ENCODE measurements around the gene CCDC116.
"Not testable (repeated sequence)": the region's sequence is repeated elsewhere in the genome, so short reads cannot be mapped to it uniquely, and the experiment has no call there.

The CCDC116 gene

DNA sequence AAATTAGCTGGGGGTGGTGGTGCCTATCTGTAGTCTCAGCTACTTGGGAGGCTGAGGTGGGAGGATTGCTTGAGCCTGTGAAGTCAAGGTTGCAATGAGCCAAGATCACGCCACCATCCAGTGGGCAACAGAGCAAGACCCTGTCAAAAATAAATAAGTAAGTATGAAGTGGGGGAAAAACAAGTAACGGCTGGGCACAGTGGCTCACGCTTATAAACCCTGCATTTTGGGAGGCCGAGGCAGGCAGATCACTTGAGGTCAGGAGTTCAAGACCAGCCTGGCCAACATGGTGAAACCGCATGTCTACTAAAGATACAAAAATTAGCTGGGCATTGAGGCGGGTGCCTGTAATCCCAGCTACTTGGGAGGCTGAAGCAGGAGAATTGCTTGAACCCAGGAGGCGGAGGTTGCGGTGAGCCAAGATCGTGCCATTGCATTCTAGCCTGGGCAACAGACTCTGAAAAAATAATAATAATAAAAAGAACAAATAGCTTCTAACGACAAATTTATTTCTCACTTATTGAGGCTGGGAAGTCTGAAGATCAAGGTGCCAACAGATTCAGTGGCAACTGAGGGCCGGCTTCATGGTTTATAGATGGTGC lies 22.9 kb upstream of the CCDC116 start:
- DNase-seq, result not testable (repeated sequence)

DNA sequence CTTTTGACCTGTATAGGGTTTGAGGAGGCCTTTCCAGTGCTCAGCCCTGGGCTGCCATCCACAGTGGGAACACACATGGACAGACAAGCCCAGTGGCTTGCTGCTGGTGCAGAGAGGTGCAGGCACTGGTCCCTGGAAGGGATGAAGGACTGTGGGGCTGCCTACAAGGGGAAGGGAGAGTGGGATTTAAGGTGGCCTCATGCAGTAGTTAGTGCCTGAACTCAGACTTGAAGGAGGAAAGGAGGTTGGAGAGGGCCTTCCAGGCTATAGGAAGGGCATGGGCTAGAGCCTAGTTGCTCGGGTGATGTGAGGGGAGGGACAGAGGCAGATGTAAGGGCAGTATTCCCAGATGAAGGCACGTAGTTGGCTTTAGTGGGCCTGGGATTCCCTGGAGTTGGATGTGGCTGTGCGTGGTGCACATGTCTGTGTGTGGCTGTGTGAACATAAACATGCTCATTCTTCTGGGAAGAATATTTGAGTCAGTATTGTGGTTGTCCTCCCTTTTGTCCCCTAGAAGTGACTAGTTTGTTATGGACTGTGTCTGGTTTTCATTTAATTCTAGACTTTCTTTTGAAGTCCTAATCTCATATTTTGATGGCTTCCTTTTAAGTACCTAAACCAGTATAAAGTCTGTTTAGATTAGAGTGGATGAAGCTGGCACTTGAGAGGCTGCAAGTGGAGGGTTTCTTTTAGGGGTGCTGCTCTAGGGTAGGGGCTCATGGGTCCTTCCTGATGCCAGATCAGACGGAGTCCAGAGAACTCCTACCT lies 21.2 kb upstream of the CCDC116 start:
- DNase-seq, result no peak

DNA sequence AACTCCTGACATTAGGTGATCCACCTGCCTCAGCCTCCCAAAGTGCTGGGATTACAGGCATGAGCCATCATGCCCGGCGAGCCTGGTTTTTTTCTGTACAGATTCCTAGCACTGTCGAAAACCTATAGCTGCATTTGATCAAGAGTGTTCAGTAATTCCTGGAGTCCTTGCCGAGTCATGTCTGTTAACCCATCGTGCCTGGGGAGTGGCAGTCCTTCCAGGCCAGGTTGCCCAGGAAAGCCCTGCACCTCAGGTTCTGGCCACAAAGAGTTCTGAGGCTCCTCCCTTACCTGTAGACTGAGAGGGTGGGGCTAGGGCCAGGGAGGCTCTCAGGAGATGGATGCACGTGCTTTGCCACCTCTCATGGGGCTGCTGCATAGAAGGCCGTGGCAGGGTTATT lies 19.7 kb upstream of the CCDC116 start:
- no peak for DNase-seq

DNA sequence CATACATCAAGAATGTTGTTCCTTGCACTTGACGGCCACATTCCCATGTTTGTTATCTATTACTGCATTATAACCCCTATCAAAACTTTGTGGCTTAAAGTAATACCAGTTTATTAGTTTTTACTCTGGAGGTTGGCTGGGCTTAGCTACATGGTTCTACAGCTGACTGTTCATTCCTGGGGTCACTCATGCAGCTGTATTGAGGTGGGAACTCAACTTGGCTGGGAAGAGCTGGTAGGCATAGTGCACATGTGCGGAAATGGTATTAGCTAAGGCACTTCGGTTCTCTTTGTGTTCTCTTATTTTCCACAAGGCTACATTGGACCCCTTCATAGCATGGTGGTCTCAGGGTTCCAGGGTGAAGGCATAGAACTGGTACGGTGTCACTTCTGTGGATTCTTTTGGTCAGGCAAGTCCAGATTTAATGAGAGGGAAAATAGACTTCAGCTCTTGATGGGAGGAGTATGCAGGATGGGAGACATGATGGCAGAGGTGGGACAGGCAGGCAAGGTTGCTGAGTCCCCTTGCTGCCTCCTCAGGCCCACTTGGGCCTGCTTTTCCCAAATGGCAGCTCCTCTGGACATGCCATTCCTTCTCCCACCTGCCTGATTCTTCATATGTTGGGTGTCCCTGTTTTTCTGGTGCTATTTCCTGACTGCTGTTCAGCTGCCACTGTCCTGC lies 18.9 kb upstream of the CCDC116 start:
- DNase-seq, result no peak

DNA sequence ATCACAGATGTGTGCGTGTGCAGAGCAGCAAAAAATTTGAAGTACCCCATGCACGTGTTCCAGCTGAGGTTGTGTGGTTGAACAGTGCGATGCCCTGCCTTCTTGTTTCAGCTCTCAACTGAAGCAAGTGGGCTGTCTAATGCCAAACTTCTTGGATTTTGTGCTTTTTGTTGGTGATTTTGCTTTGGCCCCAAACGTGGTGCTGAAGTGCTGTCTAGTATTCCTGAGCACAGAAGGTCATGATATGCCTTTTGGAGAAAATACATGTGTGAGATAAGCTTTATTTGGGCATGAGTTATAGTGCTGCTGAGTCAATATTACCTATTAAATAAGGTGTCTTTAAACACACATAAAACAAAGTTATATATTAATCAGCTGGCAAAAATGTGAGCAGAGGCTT lies 16.8 kb upstream of the CCDC116 start:
- DNase-seq, result no peak

DNA sequence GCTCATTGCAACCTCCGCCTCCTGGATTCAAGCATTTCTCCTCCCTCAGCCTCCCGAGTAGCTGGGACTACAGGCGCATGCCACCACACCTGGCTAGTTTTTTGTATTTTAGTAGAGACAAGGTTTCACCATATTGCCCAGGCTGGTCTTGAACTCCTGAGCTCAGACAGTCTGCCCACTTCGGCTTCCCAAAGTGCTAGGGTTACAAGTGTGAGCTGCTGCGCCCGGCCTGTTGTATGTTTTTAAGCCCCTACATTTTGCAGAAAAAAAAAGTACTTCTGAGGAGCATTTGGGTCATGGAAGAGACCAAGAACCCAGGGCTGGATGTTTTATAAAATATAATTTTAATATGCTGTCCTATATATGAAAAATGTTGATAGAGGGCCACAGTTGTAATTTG lies 15.2 kb upstream of the CCDC116 start:
- DNase-seq, result not testable (repeated sequence)

DNA sequence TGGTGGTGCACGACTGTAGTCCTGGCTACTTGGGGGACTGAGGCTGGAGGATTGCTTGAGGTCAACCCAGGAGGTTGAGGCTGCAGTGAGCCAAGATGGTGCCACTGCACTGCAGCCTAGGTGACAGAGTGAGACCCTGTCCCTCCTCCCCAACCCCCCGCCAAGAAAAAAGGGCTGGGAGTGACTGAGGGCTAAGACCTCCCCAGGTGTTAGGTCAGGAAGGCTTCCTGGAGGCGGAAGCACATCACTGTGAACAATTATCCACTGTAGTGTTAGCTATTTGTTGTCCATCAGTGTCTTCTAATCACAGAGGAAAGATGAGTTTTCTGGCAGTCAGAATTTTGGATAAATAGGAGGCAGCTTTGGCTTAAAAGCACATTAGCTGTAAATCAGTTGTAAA lies 11.5 kb upstream of the CCDC116 start:
- DNase-seq, result no peak

DNA sequence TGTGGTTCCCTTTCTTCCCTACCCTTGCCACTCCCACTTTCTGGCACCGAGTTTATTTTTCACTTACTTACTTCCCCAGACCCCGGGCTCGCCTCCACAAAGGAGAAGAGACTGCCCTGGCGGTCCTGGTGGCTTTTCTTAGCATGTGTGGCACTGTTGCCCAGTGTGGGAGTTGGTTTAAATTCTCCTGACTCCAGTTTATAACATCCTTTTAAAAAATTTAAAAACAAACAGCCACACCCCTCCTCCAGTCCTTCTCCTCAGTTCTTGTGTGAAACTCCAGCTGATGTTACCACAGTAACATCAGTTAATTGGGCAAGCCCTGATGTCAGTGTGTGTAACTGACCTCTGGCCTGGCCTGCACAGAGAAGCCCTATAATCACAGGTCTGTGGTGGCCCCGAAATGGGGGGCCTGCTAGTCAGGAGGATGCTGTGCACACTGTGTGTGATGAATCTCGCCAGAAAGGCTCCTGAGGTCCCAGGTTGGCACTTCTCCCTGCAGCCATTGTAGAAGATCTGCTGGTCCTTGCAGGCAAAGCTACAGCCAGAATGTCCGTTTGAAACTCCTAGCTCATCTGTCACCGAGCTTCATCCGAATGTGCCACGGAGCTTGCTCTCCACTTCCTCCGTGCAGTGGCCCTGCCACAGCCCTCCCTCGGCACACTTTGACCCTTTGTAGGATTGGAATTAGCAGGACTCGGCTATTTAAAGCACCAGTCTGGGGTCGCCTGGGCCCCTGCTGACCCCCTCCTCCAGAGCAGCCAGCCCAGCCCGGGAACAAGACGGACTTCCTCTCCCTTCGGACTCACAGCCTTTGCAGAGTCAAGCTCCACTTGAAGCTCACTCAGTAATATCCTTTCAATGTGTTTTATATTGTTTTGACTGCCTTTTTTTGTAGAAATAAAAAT lies 10.3 kb upstream of the CCDC116 start:
- DNase-seq, result no peak

DNA sequence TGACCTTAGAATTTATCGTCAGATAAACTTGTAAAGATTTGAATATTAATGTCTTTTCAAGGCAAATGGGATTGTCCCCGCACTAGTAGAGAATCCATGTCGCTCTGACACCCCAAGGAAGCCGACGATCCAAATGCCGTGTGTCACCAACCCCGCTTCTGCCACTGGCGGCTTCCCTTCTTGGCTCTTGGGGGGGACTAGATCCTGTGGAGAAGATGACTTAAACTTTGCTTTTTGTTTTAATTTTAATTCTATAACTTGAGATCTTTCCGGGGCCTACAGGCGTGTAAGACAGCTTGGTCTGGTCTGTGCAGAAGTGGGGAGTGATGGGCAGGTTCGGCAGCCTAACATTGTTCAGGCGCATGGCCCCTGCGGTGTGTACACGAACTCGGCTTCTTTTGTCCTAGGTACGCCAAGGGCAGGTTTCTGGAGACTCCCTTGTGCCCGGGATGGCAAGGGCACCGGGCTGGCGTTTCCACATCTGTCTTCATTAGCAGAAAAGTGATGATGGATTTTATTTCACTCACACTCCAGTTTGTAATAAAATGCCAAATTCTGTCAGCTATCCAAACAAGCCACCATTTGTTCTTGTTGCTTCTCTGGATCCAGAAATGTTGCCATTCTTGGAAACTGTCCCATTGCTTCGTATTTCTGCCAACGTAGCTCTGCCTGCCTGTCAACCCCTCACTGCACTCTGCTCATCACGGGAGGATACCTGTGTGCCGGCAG lies 9.5 kb upstream of the CCDC116 start:
- DNase-seq, result no peak

DNA sequence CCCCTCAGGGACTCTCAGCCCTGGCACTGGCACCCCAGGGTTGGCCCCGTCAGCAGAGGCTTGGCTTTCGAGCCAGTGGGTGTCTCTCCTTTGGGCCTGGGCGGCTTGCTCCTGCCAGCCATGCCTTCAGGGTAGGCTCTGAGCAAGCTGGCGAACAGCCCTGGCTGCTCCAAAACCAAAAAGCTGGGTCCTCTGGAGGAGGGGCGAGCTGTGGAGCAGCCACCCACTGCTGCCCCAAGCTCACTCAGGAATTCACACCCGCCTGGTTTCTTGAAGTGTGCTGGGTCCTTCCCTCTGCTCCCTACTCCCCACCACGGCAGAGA lies 9.0 kb upstream of the CCDC116 start:
- no peak for DNase-seq

DNA sequence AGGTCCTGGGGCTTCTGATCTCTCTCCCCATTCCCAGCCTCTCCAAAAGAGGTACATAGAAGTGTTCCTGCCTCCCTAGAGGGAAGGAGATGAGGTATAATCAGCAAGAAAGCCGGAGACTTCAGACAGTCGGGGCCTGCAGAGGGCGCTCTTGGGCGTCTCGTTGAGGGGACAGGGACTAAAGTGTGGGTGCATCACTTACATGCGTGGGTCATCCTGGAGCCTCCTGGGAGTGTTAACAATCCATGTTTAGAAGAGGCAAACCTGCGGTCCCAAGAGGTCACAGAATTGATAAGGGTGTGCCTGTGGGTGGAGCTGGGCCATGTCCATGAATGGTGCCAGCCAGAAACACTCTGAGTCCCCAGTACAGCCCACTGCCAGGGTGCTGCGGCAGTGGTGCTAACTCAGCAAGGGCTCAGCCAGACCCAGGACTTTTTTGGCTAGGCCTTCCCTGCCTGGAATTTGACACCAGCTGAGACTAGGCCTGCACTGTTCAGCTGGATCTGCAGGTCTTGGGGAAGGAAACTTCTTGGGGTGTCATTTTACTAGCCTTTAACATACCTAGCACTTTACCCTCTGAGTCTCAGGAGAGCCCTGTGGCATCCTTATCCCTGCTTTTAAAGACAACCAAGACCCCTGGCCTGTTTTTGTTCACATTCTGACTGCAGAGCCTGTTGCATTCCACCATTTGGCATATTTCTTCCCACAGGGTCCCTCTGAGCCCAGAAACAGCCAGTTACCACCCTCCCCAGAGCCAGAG lies 8.3 kb upstream of the CCDC116 start:
- peak in 1 of 4 experiments; percentile 28 for DNase-seq

DNA sequence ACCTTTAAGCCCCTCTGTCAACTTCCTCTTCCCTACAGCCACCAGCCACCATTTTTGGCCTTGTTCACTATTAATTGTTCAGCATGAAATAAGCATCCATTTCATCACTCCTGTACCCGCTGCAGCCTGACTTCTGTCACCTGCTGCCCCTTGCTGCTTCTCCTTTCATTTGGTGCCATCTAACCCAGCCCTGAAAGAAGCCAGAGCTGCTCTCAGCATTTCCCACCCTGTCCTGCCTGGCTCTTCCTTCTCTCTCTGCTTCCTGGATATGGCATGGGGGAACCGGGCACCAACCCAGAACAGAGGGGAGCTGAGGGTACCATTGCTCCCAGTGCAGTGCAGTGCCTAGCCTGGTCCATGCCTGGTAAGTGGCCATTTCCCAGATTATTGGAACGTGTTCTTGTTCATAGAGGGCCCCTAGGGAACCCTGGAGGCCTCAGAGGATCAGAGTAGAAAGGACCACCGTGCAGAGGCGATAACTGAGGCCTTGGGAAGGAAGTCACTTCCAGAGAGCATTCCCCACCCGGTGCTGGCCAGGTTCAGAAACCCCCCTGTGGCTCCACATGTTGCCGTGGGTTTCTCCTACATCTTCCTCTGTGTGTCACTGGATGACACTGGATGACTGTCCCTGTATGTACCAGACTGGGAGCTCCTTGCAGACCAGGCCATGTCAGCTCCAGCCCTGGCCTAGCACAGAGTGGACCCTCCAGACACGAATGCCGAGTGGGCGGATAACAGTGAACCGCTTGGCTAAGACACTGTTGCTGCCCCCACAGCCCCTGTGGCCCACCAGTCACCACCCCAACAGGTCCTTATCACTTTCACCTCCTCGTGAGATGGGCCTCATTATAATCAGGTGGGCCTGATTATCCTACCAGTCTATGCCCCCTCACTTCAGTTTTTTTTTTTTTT lies 7.4 kb upstream of the CCDC116 start:
- DNase-seq, result no peak

DNA sequence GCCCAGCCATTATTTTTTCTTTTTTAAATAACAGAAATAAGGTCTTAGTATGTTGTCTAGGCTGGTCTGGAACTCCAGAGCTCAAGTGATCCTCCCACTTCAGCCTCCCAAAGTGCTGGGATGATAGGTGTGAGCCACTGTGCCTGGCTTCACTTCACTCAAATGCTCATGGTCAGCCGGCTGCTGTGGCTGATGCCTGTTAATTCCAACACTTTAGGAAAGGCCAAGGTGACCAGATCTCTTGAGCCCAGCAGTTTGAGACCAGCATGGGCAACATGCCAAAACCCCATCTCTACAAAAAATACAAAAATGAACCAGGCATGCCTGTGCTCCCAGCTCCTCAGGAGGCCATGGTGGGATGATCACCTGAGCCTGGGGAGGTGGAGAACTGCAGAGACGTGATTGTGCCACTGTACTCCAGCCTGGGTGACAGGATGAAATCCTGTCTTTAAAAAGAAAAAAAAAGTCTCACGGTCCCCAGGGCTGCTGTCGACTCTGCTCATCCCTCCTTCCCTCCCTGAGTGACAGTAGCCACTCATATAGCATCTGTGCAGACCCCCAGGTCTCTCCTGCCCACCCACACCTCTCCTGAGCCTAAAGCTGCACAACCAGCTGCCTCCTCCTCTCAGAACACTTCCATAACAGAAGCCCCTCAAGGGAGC lies 6.4 kb upstream of the CCDC116 start:
- no peak for DNase-seq

DNA sequence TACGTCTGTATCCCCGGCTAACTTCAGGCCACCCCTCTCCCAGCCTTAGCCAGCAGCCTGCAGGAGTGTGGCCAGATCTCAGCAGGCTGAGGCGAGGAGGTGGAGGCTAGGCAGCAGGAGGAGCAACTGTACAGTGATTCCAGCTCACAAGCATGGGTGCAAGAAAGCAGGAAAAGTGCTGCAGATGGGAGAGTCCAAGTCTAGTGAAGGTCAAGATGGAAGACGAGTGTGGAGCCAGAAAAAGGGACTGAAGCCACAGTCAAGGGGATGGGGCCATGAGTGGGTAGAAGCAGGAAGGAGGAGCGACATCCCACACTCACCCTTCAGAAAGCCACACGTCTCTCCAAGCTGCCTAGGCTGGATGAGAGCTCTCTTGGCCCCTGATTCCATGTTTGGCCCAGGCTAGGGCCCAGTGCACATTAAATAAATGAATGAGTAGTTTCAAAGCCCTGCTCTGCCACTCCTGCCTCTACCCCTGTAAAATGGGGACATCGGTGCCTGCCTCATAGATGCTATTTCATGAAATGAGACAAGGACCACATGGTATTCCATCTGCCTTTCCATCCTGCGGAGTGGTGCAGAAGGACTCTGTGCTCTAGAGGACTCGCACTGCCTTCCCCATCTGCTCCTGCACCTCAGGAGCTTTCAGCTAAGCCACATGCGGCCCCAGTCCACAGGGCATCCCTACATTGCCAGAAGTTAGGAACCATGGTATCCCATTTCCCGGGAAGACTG lies 5.7 kb upstream of the CCDC116 start:
- DNase-seq, result no peak

DNA sequence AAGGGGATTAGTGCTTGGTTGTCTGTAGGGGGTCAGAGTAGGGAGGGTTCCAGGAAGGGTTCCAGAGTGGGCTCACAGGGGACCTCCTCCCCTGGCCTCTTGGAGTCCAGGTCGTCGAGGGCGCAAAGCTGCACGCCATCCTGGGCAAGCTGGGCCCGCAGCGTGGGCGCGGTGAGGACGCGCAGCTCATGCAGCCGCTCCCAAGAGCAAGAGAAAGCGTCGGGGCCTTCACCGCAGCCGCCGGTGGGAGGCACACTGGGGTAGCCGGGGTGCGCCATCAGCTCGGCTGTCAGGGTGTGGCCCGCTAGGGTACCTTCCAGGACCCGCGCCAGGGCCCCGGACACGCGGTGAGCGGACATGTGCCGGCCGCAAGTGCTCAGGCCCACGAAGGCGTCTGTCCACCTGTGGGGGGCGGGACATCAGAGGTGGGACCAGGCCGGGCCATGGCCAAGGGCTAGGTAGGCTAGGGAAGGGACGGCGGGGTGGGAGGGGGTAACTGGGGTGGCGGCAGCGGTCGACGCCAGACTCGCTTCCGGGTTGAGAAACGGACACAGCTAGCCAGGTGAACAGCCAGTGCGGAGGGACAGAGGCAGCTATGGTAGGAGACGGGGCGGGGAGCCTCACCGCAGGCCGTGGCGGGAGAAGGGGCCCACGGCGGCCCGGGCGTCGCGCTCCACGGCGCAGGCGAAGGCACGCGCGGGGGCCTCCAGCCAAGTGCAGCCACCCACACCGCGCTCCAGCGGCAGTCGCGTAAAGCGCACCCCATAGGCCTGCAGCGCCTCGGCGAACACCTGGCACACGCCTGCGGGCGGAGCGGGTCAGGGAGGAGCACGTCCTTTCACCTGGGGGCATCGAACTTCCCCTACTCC lies 3.9 kb upstream of the CCDC116 start:
- no peak for DNase-seq

DNA sequence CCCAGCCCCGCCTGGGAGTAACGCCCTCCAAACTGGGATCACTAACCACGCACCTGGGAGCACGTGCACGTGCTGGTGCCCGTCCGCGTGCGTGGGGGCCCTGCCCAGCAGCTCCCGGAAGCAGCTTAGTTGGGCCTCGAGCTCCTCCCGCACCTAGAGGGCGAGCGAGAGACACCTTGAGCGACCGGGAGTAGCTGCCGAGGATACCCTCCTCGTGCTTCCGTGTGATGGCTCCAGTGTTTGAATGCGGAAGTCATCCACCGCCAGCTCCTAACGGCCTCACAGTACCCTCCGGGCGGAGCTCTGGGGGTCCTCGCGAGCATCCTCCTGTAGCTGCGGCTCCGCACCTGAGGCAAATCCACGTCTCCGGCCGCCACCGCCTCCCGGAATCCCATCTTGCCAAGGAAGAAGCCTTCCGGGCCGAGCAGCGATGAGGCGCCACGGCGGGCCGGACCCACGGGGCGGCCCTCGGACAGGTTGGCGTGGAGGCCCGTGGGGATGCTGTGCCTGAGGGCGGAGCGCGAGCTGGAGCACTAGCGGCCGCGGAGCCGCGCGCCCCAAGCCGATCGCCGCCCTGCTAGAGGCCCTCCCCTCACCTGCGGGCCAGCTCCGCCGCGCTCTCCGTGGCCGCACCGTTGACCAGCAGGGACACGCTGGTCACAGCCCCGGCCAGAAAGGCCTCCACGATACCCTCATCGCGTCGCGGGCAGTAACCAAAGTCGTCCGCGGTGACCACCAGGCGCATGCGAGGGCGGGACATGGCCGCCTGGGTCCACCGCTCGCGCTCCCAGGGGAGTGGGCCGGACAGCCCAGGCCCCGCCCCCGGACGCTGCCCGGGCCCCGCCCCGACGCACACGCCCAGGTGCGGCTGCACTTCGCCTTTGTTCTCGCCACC lies 3.1 kb upstream of the CCDC116 start, which contains the start of gene YDJC:
Gene YDJC, minus strand, starts transcription at position 768 of the 895 bp plus-strand sequence. Its CDS starts 8 bp downstream, at position 760.
- DNase-seq, result peak; percentile 81 to 95 (median 91)

DNA sequence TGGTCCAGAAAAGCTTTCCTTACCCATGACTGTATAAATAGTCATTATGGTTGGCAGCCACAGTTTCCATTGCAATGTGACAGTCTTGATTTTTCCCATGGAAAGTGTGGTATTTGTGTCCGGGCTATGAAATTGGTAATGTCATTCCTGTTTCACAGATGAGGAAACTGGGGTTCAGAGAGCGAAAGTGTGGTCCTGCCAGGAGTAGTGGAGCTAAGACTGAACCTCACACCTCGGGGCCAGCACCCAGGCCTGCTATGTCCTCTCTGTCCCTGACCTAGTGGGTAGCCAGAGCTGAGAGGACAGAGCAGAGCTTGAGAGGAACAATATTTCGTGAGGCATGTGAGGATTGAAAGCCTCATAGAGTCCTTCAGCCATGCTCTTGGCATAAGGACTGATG lies 1.5 kb upstream of the CCDC116 start:
- no peak for DNase-seq

All from activated naive CD4-positive, alpha-beta T cell (primary cell).